Measurements from ENCODE around the gene ZFYVE28.

ZFYVE28 gene

DNA sequence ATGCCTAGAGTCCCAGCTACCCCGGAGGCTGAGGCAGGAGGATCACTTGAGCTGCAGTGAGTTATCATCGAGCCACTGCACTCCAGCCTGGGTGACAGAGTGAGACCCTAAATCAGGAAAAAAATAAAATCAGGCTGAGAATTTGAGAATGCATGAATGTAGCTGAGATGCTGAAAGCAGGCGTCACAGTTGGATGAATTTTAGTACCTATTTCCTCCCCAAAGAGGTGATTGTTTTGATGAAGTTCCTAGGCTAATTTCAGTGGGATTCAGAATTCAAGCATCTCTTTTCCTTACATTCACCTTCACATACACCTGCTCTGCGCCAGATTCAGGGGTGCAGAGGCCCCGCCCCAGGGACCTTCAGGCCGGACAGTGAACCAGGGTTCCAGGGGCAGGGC, 3.5 kb upstream of the ZFYVE28 start:
- DNase-seq (ENCODE audit: low read depth): no peak
- no peak overlapping the region for H3K4me3 ChIP-seq (ENCODE audit: low read depth, low read length)
- in situ Hi-C loops (cut with HindIII; ENCODE audit: low sequenced_read_pairs): no loop called here
- TF ChIP-seq, protein P1, sequence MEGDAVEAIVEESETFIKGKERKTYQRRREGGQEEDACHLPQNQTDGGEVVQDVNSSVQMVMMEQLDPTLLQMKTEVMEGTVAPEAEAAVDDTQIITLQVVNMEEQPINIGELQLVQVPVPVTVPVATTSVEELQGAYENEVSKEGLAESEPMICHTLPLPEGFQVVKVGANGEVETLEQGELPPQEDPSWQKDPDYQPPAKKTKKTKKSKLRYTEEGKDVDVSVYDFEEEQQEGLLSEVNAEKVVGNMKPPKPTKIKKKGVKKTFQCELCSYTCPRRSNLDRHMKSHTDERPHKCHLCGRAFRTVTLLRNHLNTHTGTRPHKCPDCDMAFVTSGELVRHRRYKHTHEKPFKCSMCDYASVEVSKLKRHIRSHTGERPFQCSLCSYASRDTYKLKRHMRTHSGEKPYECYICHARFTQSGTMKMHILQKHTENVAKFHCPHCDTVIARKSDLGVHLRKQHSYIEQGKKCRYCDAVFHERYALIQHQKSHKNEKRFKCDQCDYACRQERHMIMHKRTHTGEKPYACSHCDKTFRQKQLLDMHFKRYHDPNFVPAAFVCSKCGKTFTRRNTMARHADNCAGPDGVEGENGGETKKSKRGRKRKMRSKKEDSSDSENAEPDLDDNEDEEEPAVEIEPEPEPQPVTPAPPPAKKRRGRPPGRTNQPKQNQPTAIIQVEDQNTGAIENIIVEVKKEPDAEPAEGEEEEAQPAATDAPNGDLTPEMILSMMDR (IDR thresholded peaks at IDR 0.05; ENCODE audit: low read depth, low read length, missing control alignments): no peak

DNA sequence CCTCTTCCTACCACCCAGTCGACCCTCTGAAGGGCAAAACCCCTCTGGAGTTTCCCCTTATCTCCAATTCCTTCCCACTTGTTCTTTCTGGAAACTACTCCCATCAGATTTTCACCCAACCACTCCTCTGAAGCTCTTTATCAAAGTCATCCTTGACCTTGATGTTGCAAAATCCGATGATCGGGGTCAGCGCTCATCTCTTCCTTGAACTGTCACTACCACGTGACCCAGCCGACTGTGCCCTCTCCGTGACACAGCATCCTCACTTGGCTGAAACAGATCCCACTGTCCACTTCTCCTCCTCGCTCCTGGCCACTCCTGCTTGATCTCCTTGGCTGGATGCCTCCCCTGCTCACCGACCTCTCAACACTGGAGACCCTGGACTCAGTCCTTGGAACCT, 1.4 kb upstream of the ZFYVE28 start:
- no peak overlapping the region for H3K4me3 ChIP-seq (ENCODE audit: low read depth, low read length)
- TF ChIP-seq, protein P1 (IDR thresholded peaks at IDR 0.05; ENCODE audit: low read depth, low read length, missing control alignments): no peak
- no peak for DNase-seq (ENCODE audit: low read depth)
- in situ Hi-C loops (cut with HindIII; ENCODE audit: low sequenced_read_pairs): no loop called here

DNA sequence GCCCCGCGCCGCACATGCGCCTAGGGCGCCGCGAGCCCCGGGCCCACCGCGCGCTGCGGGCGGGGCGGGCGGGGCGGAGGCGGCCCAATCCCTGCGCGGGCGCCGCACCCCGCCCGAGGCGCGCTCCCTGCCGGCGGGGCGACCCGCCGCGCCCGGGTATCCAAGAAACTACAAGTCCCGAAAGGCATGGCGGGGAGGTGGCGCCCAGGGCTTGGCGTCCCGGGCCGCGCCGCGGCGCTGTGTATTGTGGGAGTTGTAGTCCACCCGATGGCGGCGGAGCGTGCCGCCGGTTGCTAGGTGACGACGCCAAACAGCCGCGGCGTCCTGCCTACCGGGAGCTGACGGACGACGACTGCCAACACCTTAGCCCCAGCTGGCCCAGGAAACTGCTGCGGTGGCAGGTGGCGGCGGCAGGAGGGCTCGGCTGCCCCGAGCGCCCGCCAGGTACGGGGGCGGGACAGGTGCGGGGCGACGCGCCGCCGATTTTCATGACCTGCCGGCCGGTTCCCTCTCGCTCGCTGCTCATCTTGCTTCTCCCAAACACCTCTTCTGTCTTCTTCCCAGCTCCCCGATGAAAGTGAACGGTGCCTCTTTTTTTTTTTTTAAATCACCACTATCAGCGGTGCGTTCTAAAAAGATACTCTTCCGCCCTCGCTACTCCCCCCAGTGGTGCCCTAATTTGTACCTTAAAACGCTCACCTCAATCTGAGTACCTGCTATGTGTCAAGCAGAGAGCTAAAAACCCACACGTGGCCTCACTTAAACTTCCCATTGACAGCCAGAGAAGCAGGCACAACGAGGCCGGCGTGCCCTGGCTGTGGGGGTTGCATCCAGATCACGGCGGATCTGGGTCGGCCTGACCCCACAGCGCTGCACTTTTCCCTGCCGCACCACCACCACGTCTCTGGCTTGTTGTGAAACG, 466 bp upstream of the ZFYVE28 start, which contains the start of gene CFAP99:
TSS of gene CFAP99 (plus strand) at position 306 of the 922 bp plus-strand sequence.
- in situ Hi-C loops (cut with HindIII; ENCODE audit: low sequenced_read_pairs): no loop called here
- TF ChIP-seq, protein P1 (IDR thresholded peaks at IDR 0.05; ENCODE audit: low read depth, low read length, missing control alignments): no peak
- peak; percentile 75 for DNase-seq (ENCODE audit: low read depth)
- peak within 1 kb of the TSS; percentile 52 for H3K4me3 ChIP-seq (ENCODE audit: low read depth, low read length)

DNA sequence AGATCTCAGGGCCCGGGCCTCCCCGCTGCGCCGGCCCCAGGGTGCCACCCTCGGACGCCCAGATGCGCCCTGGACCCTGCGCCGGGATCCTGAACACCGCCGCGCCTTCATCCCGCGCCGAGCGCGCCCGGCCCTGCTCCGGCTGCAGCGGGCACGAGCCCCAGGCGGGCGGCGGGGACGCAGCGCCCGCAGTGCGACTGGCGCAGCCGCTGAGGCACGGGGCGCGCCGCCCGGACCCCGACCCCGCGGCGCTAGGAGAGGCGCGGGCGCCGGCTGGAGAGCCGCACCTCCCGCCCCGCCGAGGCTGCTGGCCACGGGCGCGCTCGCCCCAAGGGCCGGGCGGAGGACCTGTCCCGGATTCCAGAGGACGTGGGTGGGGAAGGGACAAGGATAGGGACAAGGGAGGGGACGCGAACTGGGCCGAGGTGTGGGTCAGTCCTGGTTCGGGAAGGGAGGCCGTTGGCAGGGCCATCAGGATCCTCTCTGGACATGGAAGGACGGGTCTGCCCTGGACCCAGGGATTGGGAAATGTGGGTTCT, 1.1 kb downstream of the ZFYVE28 start:
- no peak for DNase-seq (ENCODE audit: low read depth)
- TF ChIP-seq, protein P1 (IDR thresholded peaks at IDR 0.05; ENCODE audit: low read depth, low read length, missing control alignments): no peak
- peak overlapping the region; percentile 52 for H3K4me3 ChIP-seq (ENCODE audit: low read depth, low read length)
- in situ Hi-C loops (cut with HindIII; ENCODE audit: low sequenced_read_pairs): no loop called here

DNA sequence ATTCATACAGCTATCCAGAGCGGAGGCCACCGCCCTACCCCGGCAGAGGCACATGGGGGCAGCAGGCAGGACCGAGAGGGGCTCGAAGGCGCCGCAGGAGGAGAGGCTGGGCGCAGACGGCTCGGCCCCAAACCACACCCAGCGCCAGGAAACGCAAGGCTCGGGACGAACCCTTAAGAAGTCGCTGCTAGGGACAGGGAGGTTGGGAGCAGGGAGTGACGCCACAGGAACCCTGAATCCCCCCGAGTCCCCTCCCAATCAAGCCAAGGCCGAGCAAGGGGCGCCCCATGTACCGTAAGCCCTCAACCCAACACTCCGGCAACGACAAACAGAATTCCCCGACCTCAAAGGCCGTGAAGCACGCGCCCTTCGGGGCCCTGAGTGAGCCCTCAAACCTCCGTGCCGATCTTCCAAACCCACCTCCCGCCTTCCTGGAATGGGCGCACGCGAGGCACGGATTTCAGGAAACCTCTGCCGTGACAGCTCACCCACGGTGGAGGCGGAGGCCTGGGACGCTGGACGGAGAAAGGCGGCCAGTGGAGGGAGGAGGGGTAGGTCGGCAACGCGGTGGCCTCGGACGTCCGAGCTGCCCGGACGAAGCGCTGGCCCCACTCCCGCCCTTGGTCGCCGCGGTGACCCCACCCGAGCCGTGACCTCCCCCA, 1.8 kb downstream of the ZFYVE28 start:
- in situ Hi-C loops (cut with HindIII; ENCODE audit: low sequenced_read_pairs): no loop called here
- TF ChIP-seq, protein P1 (IDR thresholded peaks at IDR 0.05; ENCODE audit: low read depth, low read length, missing control alignments): no peak

DNA sequence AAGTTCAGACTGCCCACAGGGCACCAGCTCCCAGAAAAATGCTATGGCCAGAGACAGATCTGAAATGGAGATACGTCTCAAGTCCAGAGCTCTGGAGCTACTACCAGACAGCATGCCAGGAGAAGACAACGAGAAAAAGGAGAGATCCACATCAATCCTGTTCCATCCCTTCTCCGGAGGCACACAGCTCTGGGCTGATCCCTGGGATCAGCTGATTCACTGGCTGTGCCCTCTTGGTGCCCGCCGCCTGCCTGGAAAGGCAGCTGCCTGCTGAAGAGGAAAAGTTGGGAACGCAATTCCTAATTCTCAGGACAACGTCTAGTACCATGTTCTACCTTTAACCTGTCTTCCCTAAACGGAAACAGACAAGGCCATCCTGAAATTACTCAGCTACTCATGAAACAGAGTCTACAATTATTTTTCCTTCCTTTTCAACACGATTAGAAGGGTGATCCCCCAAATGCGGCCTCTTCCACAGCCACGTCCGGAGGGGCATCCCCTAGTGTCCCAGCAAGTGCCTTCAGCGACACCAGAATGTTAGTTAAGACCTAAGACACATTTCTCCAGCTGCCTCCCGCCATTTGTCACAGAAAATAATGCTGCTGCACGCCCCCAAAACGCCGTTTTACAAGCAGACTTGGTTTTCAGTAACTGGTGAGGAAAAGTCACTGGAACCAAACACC, 2.4 kb downstream of the ZFYVE28 start:
- no peak for DNase-seq (ENCODE audit: low read depth)
- in situ Hi-C loops (cut with HindIII; ENCODE audit: low sequenced_read_pairs): no loop called here

More for the DNA sequence above, 1.8 kb downstream of the ZFYVE28 start:
- peak overlapping the region; percentile 52 for H3K4me3 ChIP-seq (ENCODE audit: low read depth, low read length)
- DNase-seq (ENCODE audit: low read depth): no peak

More for the DNA sequence above, 2.4 kb downstream of the ZFYVE28 start:
- peak overlapping the region; percentile 52 for H3K4me3 ChIP-seq (ENCODE audit: low read depth, low read length)
- TF ChIP-seq, protein P1 (IDR thresholded peaks at IDR 0.05; ENCODE audit: low read depth, low read length, missing control alignments): no peak
